Prostate gland (tissue), 2 donors: ENCODE data around the gene PFAS. TPM values are rescaled to one million over a fixed set of nuclear protein-coding genes. Genes with fewer than 3 reads are reported as not detected.
"Not testable (repeated sequence)": the region's sequence is repeated elsewhere in the genome, so short reads cannot be mapped to it uniquely, and the experiment has no call there.

Source experiments
- DNase-seq: peaks from one replicate; pipeline ENCODE4 v3.0.0-alpha.2; 2019; ENCODE audit warnings: low spot score
- H3K27ac ChIP-seq, 2 donors: fragments of 200-600 bp; sonication (generic); 2 replicates each; pipeline ENCODE4 v1.5.1; 2017 to 2019
- H3K27me3 ChIP-seq: fragments of 200-600 bp; sonication (generic); replicated peaks from 2 replicates; pipeline ENCODE4 v1.5.1; 2019; ENCODE audit not compliant: insufficient read depth
- H3K36me3 ChIP-seq, 2 donors: fragments of 200-600 bp; sonication (generic); 1 replicate in 1 of 2; 2 replicates in 1 of 2; pipeline versions ENCODE4 v1.5.1 to v1.8.1; 2017 to 2019
- H3K4me1 ChIP-seq: fragments of 200-600 bp; sonication (generic); replicated peaks from 2 replicates; pipeline ENCODE4 v1.5.1; 2019
- H3K4me3 ChIP-seq, 2 donors: fragments of 200-600 bp; sonication (generic); 2 replicates each; pipeline ENCODE4 v1.5.1; 2017 to 2019
- H3K9me3 ChIP-seq: fragments of 200-600 bp; sonication (generic); 2 replicates; pipeline ENCODE4 v1.5.1; 2017
- CTCF ChIP-seq, 4 experiments: fragments of 200-600 bp in 2 of 4; fragments of 450-650 bp in 2 of 4; sonication (generic) in 2 of 4; IDR thresholded peaks; 1 replicate in 3 of 4; 2 replicates in 1 of 4; pipeline ENCODE4 v1.5.1; 2016 to 2019; ENCODE audit warnings: antibody characterized with exemption in 4 of 4, mild to moderate bottlenecking in 2 of 4, moderate library complexity in 2 of 4
- POLR2A ChIP-seq: fragments of 450-650 bp; IDR thresholded peaks from one replicate; pipeline ENCODE4 v1.6.1; 2016; ENCODE audit warnings: antibody characterized with exemption, mild to moderate bottlenecking
- POLR2AphosphoS5 ChIP-seq: sonication (generic); formaldehyde crosslinking; IDR thresholded peaks from one replicate; pipeline ENCODE4 v1.6.1; 2017; ENCODE audit warnings: antibody characterized with exemption
- WGBS: methylation state at CpG from one replicate; pipeline ENCODE4 v1.1.5; 2018; 5-methylcytosine and 5-hydroxymethylcytosine counted together
- intact Hi-C: fragments of 100-400 bp; cut with DNase I; formaldehyde crosslinking; loops from one replicate; pipeline ENCODE4 v1.14.2; 2022
- total RNA-seq, 2 donors: library from RNA; depleted of rRNA; stranded (reverse); fragments of >200 nt; gene quantifications; one replicate each; pipeline ENCODE4 v1.1.0, GENCODE V29; 2016

PFAS gene
- total RNA-seq, 2 donors from 2014 or later = 17.0 to 29.0 TPM

- DNase-seq = no peak
- TF ChIP-seq POLR2A (no peak), POLR2AphosphoS5 (peak; percentile 3), CTCF (IDR thresholded peaks at IDR 0.05) (peak in 1 of 4 experiments; percentile 6)
- no peaks in the 10 kb centered on the region for H3K27me3 ChIP-seq
- 14% methylated on average over 22 of the region's 22 CpGs for WGBS
- intact Hi-C loops = no loop called here
- H3K4me3 ChIP-seq = peak overlapping the region; percentile 45 to 47
- peak overlapping the region; percentile 81 to 83 for H3K27ac ChIP-seq
- H3K4me1 ChIP-seq = no peaks in the 10 kb centered on the region
- no peaks in the 10 kb centered on the region for H3K9me3 ChIP-seq
- no peaks in the 10 kb centered on the region for H3K36me3 ChIP-seq
Measured at GRCh38 chr17:8210761-8211458, 38.2 kb upstream of the PFAS start.

- WGBS = 82% methylated on average over 14 of the region's 14 CpGs
- intact Hi-C loops = no loop called here
- TF ChIP-seq POLR2A = no peak
- no peak for TF ChIP-seq POLR2AphosphoS5
- TF ChIP-seq CTCF (IDR thresholded peaks at IDR 0.05) = no peak
- H3K4me3 ChIP-seq = no peak overlapping the region
- no peak overlapping the region for H3K27ac ChIP-seq
- no peak for DNase-seq
- no peaks in the 10 kb centered on the region for H3K36me3 ChIP-seq
- no peaks in the 10 kb centered on the region for H3K4me1 ChIP-seq
- H3K9me3 ChIP-seq = no peaks in the 10 kb centered on the region
- H3K27me3 ChIP-seq = no peaks in the 10 kb centered on the region
Measured at GRCh38 chr17:8212312-8213180, 36.5 kb upstream of the PFAS start.

GRCh38 chr17:8214000-8214399, 35.1 kb upstream of the PFAS start:
- 88% methylated on average over 15 of the region's 15 CpGs for WGBS

GRCh38 chr17:8220783-8221662, 28.1 kb upstream of the PFAS start:
- DNase-seq = peak; percentile 94
- intact Hi-C loops = loop anchor here (2.0 kb wide), 1 partner anchor 102 kb away; the partner anchor contains the start of gene ALOXE3
- peak overlapping the region; percentile 41 to 55 for H3K4me3 ChIP-seq

More at GRCh38 chr17:8214000-8214399, 35.1 kb upstream of the PFAS start:
- H3K27me3 ChIP-seq, H3K27ac ChIP-seq, DNase-seq, H3K4me1 ChIP-seq, H3K4me3 ChIP-seq, intact Hi-C loops, H3K9me3 ChIP-seq, H3K36me3 ChIP-seq: not testable (repeated sequence)

More at GRCh38 chr17:8220783-8221662, 28.1 kb upstream of the PFAS start:
- Histone ChIP-seq H3K27ac (peak overlapping the region; percentile 98 to 99), H3K9me3 (no peaks in the 10 kb centered on the region), H3K27me3 (no peaks in the 10 kb centered on the region), H3K4me1 (peaks cover 9% of the 10 kb centered on the region), H3K36me3 (no peaks in the 10 kb centered on the region)
- no peak for TF ChIP-seq POLR2A
- peak; percentile 81 for TF ChIP-seq POLR2AphosphoS5
- TF ChIP-seq CTCF (IDR thresholded peaks at IDR 0.05) = peak in 1 of 4 experiments; percentile 16
- WGBS = under 1% methylated on average over 45 of the region's 45 CpGs
